GM12878 (cell line): Measurements from ENCODE around the gene NR6A1.

ENCODE experiments used
- CEBPB ChIP-seq, 2 experiments: fragments of 150-350 bp in 1 of 2; IDR thresholded peaks; 2 replicates each; pipeline ENCODE4 v1.6.1; 2012 to 2014; ENCODE audit warnings: low read depth in 2 of 2, low read length in 2 of 2, borderline replicate concordance in 1 of 2, inconsistent platforms in 1 of 2
- EGR1 ChIP-seq, 2 experiments: IDR thresholded peaks; 1 replicate in 1 of 2; 2 replicates in 1 of 2; pipeline ENCODE4 v1.6.1; 2011 to 2012; ENCODE audit warnings: low read depth in 2 of 2, low read length in 2 of 2, borderline replicate concordance in 1 of 2, mild to moderate bottlenecking in 1 of 2, moderate library complexity in 1 of 2
- MXI1 ChIP-seq: fragments of 150-350 bp; IDR thresholded peaks from 2 replicates; pipeline ENCODE4 v1.6.1; 2011; ENCODE audit warnings: low read depth, mild to moderate bottlenecking, inconsistent platforms, low read length, improper control_type of control experiment
- NFYB ChIP-seq: IDR thresholded peaks from 2 replicates; pipeline ENCODE4 v1.6.1; 2011; ENCODE audit warnings: low read depth, mild to moderate bottlenecking, low read length, improper control_type of control experiment, moderate library complexity; ENCODE audit not compliant: insufficient read depth
- NR2F1 ChIP-seq: fragments of 450-650 bp; conservative IDR thresholded peaks from 2 replicates; pipeline ENCODE4 v1.6.1; 2017; ENCODE audit warnings: mild to moderate bottlenecking
- POLR2A ChIP-seq: IDR thresholded peaks from 2 replicates; pipeline ENCODE4 v1.6.1; 2011; ENCODE audit warnings: low read depth, mild to moderate bottlenecking, low read length
- POLR2AphosphoS5 ChIP-seq: IDR thresholded peaks from 2 replicates; pipeline ENCODE4 v1.6.1; 2011; ENCODE audit warnings: mild to moderate bottlenecking, low read length, inconsistent platforms
- SMAD5 ChIP-seq: IDR thresholded peaks from 2 replicates; pipeline ENCODE4 v1.6.1; 2016; ENCODE audit warnings: antibody characterized with exemption, low read depth
- TCF12 ChIP-seq: IDR thresholded peaks from 2 replicates; pipeline ENCODE4 v1.6.1; 2011; ENCODE audit warnings: low read depth, mild to moderate bottlenecking, low read length
- YY1 ChIP-seq: IDR thresholded peaks from 2 replicates; pipeline ENCODE4 v1.6.1; 2011; ENCODE audit warnings: low read depth, mild to moderate bottlenecking, low read length
- ZNF274 ChIP-seq: IDR thresholded peaks from one replicate; pipeline ENCODE4 v1.8.0; 2011; ENCODE audit not compliant: insufficient read length, insufficient read depth
- TF ChIP-seq, protein P1 (sequence below): IDR thresholded peaks from 2 replicates; pipeline ENCODE4 v1.6.1; 2012; ENCODE audit warnings: low read depth, low read length, improper control_type of control experiment
- TF ChIP-seq, protein P2 (sequence below): IDR thresholded peaks from 2 replicates; pipeline ENCODE4 v1.6.1; 2012; ENCODE audit warnings: mild to moderate bottlenecking, low read depth, low read length

GRCh38 chr9:124675261-124676158, 95.6 kb downstream of the NR6A1 start:
- TF ChIP-seq POLR2A (no peak), MXI1 (no peak), SMAD5 (no peak), ZNF274 (no peak), NFYB (no peak), POLR2AphosphoS5 (no peak), EGR1 (IDR thresholded peaks at IDR 0.05; ENCODE audit: borderline replicate concordance in 1 of 2, low read depth in 2 of 2, low read length in 2 of 2) (no peak), TCF12 (no peak), YY1 (no peak), NR2F1 (no peak), CEBPB (IDR thresholded peaks at IDR 0.05; ENCODE audit: borderline replicate concordance in 1 of 2, low read depth in 2 of 2, low read length in 2 of 2) (no peak)
- TF ChIP-seq, protein P1, sequence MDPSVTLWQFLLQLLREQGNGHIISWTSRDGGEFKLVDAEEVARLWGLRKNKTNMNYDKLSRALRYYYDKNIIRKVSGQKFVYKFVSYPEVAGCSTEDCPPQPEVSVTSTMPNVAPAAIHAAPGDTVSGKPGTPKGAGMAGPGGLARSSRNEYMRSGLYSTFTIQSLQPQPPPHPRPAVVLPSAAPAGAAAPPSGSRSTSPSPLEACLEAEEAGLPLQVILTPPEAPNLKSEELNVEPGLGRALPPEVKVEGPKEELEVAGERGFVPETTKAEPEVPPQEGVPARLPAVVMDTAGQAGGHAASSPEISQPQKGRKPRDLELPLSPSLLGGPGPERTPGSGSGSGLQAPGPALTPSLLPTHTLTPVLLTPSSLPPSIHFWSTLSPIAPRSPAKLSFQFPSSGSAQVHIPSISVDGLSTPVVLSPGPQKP: no peak
- TF ChIP-seq, protein P2, sequence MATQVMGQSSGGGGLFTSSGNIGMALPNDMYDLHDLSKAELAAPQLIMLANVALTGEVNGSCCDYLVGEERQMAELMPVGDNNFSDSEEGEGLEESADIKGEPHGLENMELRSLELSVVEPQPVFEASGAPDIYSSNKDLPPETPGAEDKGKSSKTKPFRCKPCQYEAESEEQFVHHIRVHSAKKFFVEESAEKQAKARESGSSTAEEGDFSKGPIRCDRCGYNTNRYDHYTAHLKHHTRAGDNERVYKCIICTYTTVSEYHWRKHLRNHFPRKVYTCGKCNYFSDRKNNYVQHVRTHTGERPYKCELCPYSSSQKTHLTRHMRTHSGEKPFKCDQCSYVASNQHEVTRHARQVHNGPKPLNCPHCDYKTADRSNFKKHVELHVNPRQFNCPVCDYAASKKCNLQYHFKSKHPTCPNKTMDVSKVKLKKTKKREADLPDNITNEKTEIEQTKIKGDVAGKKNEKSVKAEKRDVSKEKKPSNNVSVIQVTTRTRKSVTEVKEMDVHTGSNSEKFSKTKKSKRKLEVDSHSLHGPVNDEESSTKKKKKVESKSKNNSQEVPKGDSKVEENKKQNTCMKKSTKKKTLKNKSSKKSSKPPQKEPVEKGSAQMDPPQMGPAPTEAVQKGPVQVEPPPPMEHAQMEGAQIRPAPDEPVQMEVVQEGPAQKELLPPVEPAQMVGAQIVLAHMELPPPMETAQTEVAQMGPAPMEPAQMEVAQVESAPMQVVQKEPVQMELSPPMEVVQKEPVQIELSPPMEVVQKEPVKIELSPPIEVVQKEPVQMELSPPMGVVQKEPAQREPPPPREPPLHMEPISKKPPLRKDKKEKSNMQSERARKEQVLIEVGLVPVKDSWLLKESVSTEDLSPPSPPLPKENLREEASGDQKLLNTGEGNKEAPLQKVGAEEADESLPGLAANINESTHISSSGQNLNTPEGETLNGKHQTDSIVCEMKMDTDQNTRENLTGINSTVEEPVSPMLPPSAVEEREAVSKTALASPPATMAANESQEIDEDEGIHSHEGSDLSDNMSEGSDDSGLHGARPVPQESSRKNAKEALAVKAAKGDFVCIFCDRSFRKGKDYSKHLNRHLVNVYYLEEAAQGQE: no peak
